Esophagus muscularis mucosa (tissue), 4 donors: ENCODE data around the gene ASTN2.

Experiments used
- CTCF ChIP-seq, 3 experiments: fragments of 200-600 bp in 2 of 3; fragments of 450-650 bp in 1 of 3; sonication (generic) in 2 of 3; IDR thresholded peaks; one replicate each; pipeline ENCODE4 v1.5.1; 2017 to 2019; ENCODE audit warnings: antibody characterized with exemption in 3 of 3, mild to moderate bottlenecking in 2 of 3, moderate library complexity in 1 of 3
- EP300 ChIP-seq: sonication (generic); formaldehyde crosslinking; IDR thresholded peaks from one replicate; pipeline ENCODE4 v1.6.1; 2017; ENCODE audit warnings: antibody characterized with exemption
- POLR2AphosphoS5 ChIP-seq, 2 donors: sonication (generic); formaldehyde crosslinking; IDR thresholded peaks; one replicate each; pipeline ENCODE4 v1.6.1; 2017; ENCODE audit warnings: antibody characterized with exemption in 2 of 2

GRCh38 chr9:116506685-116507084, 908.2 kb downstream of the ASTN2 start:
- TF ChIP-seq CTCF (IDR thresholded peaks at IDR 0.05), result no peak
- no peak for TF ChIP-seq POLR2AphosphoS5 (IDR thresholded peaks at IDR 0.05)
- no peak for TF ChIP-seq EP300
